MG63 (cell line): ENCODE measurements around the gene KLHL29. TPM values are rescaled to one million over a fixed set of nuclear protein-coding genes. Genes with fewer than 3 reads are reported as not detected.

Experiments used
- DNase-seq: peaks from one replicate; pipeline ENCODE4 v3.0.0-alpha.2; 2020
- H3K27me3 ChIP-seq: fragments of 250-450 bp; sonication (Bioruptor Pico); 2 replicates; pipeline ENCODE4 v1.5.1; 2020; ENCODE audit warnings: mild to moderate bottlenecking, moderate library complexity
- H3K36me3 ChIP-seq: fragments of 250-450 bp; sonication (Bioruptor Pico); 2 replicates; pipeline ENCODE4 v1.5.1; 2020; ENCODE audit warnings: mild to moderate bottlenecking, moderate library complexity
- H3K4me3 ChIP-seq: fragments of 250-450 bp; sonication (Bioruptor Pico); 2 replicates; pipeline ENCODE4 v1.5.1; 2020; ENCODE audit warnings: mild to moderate bottlenecking, moderate library complexity
- H3K9me3 ChIP-seq: fragments of 250-450 bp; sonication (Bioruptor Pico); 2 replicates; pipeline ENCODE4 v1.5.1; 2020; ENCODE audit warnings: mild to moderate bottlenecking, moderate library complexity
- total RNA-seq: library from RNA; depleted of rRNA; stranded (reverse); fragments of >200 nt; shearing (Covaris generic); gene quantifications from 2 replicates; pipeline ENCODE4 v1.2.3, GENCODE V29; 2014; ENCODE audit warnings: low replicate concordance

KLHL29 gene
- total RNA-seq, 1 experiment from 2014 or later = 1.5 TPM

- Histone ChIP-seq H3K9me3 (peaks cover 2% of the 10 kb centered on the region), H3K4me3 (no peak overlapping the region), H3K36me3 (no peaks in the 10 kb centered on the region), H3K27me3 (no peaks in the 10 kb centered on the region)
- no peak for DNase-seq
Observed at GRCh38 chr2:23445450-23445868, 60.5 kb downstream of the KLHL29 start.

- Histone ChIP-seq H3K4me3 (no peak overlapping the region), H3K36me3 (no peaks in the 10 kb centered on the region), H3K9me3 (no peaks in the 10 kb centered on the region), H3K27me3 (no peaks in the 10 kb centered on the region)
- DNase-seq = no peak
Observed at GRCh38 chr2:23446916-23447315, 61.9 kb downstream of the KLHL29 start.

- no peaks in the 10 kb centered on the region for H3K9me3 ChIP-seq
- no peaks in the 10 kb centered on the region for H3K36me3 ChIP-seq
- H3K27me3 ChIP-seq = no peaks in the 10 kb centered on the region
- no peak overlapping the region for H3K4me3 ChIP-seq
- DNase-seq = no peak
Observed at GRCh38 chr2:23447405-23447804, 62.4 kb downstream of the KLHL29 start.

- Histone ChIP-seq H3K4me3 (no peak overlapping the region), H3K27me3 (no peaks in the 10 kb centered on the region), H3K9me3 (no peaks in the 10 kb centered on the region), H3K36me3 (no peaks in the 10 kb centered on the region)
- peak; percentile 41 for DNase-seq
Observed at GRCh38 chr2:23448906-23449305, 63.9 kb downstream of the KLHL29 start.

DNA sequence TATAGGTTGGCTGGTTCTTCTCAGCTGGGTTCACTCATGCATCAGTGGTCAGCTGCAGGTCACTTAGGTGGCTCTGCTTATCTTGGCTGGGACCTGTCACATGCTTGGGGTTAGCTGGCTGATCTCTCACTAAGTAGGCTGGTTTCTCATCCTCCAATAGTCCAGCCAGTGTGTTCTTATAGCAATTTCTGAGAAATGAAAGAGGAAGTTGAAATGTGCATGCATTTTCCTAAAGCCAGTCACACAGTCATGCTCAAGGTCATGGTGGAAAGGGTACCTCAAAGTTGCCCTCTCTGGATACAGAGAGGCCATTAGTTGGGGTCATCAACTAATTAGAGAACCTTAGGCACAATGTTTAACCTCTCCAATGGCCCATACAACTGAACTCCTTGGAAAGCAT lies 64.4 kb downstream of the KLHL29 start:
- Histone ChIP-seq H3K27me3 (no peaks in the 10 kb centered on the region), H3K4me3 (no peak overlapping the region), H3K9me3 (no peaks in the 10 kb centered on the region), H3K36me3 (no peaks in the 10 kb centered on the region)
- no peak for DNase-seq

DNA sequence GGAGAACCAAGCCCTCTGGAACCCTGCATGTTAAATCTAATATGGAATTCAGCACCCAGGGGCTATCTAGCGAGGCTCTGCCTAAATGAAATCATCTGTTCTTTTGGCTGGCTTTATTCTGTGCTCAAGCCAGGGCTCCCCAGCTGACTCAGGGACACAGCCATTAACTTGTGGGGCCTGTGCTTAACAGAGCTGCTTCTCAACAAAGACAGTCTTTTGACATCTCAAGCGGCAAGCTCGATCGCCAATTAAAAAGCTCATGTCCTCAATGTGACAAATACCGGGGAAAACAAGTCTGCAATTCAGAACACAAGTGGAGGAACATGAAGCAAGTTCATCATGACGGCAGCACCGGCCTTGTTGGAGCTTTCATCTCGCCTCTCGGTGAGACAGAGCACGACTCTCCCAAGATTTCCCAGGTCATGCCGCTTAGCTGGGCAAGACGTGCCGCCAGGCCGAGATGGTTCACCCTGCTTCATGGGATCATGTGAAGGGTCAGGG lies 64.9 kb downstream of the KLHL29 start:
- Histone ChIP-seq H3K36me3 (no peaks in the 10 kb centered on the region), H3K9me3 (no peaks in the 10 kb centered on the region), H3K27me3 (no peaks in the 10 kb centered on the region), H3K4me3 (no peak overlapping the region)
- no peak for DNase-seq

GRCh38 chr2:23452372-23452771 lies 67.4 kb downstream of the KLHL29 start:
- no peaks in the 10 kb centered on the region for H3K9me3 ChIP-seq
- H3K27me3 ChIP-seq = no peaks in the 10 kb centered on the region
- H3K4me3 ChIP-seq = no peak overlapping the region
- no peak for DNase-seq
- no peaks in the 10 kb centered on the region for H3K36me3 ChIP-seq

DNA sequence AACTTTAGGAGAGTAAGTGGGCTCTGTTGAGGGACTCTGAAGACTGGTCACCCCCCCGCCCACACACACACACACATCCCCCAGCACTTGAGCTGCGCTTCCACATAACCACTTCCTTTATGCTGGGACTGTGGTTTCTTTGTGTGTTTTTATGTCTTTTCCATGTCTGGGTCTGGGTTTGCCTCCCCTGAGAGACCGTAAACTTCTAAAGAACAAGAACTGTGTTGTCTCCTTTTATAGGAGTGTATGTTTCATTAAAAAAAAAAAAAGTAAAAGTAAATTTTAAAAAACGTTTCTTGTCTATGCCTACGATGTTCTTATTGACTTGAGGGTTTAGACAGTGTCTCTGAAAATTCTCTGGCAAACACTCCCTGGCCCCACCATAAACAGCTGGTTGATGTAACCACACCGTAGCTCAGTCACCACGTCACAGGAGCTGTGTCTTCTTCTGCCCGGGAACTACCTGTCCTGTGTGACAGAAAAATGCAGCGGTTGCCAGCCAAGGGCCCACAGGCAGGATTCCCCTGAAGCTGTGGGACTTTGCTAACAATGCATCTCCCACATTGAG lies 68.0 kb downstream of the KLHL29 start:
- Histone ChIP-seq H3K36me3 (no peaks in the 10 kb centered on the region), H3K9me3 (no peaks in the 10 kb centered on the region), H3K4me3 (no peak overlapping the region), H3K27me3 (no peaks in the 10 kb centered on the region)
- DNase-seq = no peak

DNA sequence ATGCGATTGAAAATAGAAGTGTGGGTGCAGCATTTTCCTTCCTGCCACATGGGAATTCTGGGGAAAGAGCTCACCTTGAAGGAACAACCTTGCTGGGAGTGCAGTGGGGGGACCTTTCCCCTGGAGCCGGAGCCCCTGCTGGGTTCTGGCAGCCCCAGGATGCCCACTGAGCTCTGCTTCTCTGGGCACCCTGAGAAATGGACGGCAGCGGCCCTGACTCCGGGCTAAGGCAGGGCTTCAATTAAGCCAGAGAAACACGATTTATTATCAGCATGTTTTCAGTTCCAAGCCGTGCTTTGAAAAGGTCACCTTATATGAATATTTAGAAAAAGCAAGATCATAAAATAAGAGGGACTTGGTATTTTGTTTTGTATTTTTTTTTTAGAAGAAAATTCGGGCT lies 68.5 kb downstream of the KLHL29 start:
- Histone ChIP-seq H3K9me3 (no peaks in the 10 kb centered on the region), H3K27me3 (no peaks in the 10 kb centered on the region), H3K4me3 (no peak overlapping the region), H3K36me3 (no peaks in the 10 kb centered on the region)
- no peak for DNase-seq

- H3K9me3 ChIP-seq = no peaks in the 10 kb centered on the region
- no peak overlapping the region for H3K4me3 ChIP-seq
- no peaks in the 10 kb centered on the region for H3K27me3 ChIP-seq
- no peaks in the 10 kb centered on the region for H3K36me3 ChIP-seq
- no peak for DNase-seq
Observed at GRCh38 chr2:23453836-23454460, 69.0 kb downstream of the KLHL29 start.

GRCh38 chr2:23454501-23455120 lies 69.6 kb downstream of the KLHL29 start:
- Histone ChIP-seq H3K4me3 (no peak overlapping the region), H3K9me3 (no peaks in the 10 kb centered on the region), H3K27me3 (no peaks in the 10 kb centered on the region), H3K36me3 (no peaks in the 10 kb centered on the region)
- no peak for DNase-seq

GRCh38 chr2:23456396-23456795 lies 71.4 kb downstream of the KLHL29 start:
- no peak overlapping the region for H3K4me3 ChIP-seq
- no peak for DNase-seq
- H3K27me3 ChIP-seq = no peaks in the 10 kb centered on the region
- no peaks in the 10 kb centered on the region for H3K36me3 ChIP-seq
- H3K9me3 ChIP-seq = no peaks in the 10 kb centered on the region

GRCh38 chr2:23456881-23457760 lies 72.1 kb downstream of the KLHL29 start:
- DNase-seq = peak; percentile 57
- Histone ChIP-seq H3K4me3 (no peak overlapping the region), H3K9me3 (no peaks in the 10 kb centered on the region), H3K27me3 (no peaks in the 10 kb centered on the region), H3K36me3 (no peaks in the 10 kb centered on the region)

GRCh38 chr2:23457990-23458682 lies 73.2 kb downstream of the KLHL29 start:
- Histone ChIP-seq H3K27me3 (no peaks in the 10 kb centered on the region), H3K4me3 (no peak overlapping the region), H3K9me3 (no peaks in the 10 kb centered on the region), H3K36me3 (no peaks in the 10 kb centered on the region)
- DNase-seq = no peak

DNA sequence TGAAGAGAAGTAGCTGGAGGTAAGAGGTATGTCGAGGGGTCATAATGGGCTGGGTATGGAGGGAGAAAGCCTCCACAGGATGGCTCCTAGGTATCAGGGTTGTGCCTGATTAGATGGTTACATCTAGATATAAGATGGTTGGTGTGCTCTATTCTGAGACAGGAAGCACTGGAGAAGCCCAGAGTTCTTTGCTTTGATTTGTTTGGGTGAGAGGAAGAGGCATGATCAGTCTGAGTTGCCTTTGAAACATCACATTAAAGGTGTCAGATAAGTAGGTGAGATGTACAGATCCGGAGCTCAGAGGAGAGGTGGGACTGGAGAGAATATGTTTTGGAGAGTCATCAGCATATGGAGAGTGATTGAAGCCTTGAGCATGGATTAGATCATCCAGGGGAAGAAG lies 74.1 kb downstream of the KLHL29 start:
- no peak for DNase-seq
- Histone ChIP-seq H3K36me3 (no peaks in the 10 kb centered on the region), H3K27me3 (no peaks in the 10 kb centered on the region), H3K4me3 (no peak overlapping the region), H3K9me3 (no peaks in the 10 kb centered on the region)

DNA sequence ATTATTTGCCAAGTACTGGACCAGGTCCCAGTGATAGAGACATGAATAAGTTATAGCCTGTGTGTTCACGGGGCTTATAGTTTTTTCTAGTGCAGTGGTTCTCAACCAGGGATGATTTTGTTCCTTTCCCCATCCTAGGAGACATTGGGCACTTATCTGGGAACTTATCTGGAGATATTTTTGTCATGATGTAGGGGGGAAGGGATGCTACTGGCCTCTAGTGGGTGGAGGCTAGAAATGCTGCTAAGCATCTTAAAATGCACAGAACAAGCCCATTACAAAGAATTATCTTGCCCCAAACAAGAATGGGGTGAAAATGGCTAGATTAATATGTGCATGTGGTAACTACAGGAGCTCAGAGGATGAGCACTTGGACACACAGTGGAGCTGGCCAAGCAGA lies 75.2 kb downstream of the KLHL29 start:
- H3K9me3 ChIP-seq = no peaks in the 10 kb centered on the region
- no peak overlapping the region for H3K4me3 ChIP-seq
- H3K36me3 ChIP-seq = no peaks in the 10 kb centered on the region
- no peaks in the 10 kb centered on the region for H3K27me3 ChIP-seq
- no peak for DNase-seq

DNA sequence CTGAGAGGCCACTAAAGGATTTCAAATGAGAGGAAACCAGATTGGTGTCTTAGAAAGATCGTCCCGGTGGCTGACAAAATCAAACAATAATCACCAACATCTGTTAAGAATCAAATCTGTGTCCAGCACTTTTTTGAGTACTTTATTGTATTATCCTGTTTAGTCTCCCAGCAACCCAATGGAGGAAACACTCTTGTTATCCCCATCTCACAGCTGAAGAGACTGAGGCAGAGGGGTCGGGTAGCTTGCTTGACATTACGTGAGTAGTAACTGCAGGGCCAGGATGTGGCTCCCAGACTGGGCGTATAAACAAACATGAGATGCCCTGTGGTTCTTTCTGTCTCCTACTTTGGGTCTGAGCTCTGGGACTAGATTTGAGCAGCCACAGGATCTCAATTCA lies 76.0 kb downstream of the KLHL29 start:
- no peaks in the 10 kb centered on the region for H3K36me3 ChIP-seq
- no peaks in the 10 kb centered on the region for H3K27me3 ChIP-seq
- DNase-seq = no peak
- no peak overlapping the region for H3K4me3 ChIP-seq
- H3K9me3 ChIP-seq = no peaks in the 10 kb centered on the region
